Left cardiac atrium (tissue), 4 donors: ENCODE results near the gene ZNF627. TPM values are rescaled to one million over a fixed set of nuclear protein-coding genes. Genes with fewer than 3 reads are reported as not detected.
"Not testable (repeated sequence)": the region's sequence is repeated elsewhere in the genome, so short reads cannot be mapped to it uniquely, and the experiment has no call there.

Source experiments
- ATAC-seq, 2 donors: fragments of 200-7000 bp; cut with Tn5 transposase; one replicate each; pipeline ENCODE4 v1.9.1; 2020; ENCODE audit warnings: mild to moderate bottlenecking in 2 of 2, moderate library complexity in 2 of 2
- DNase-seq: peaks from one replicate; pipeline ENCODE4 v3.0.0-alpha.2; 2020
- intact Hi-C, 2 donors: fragments of 100-400 bp; cut with DNase I; formaldehyde crosslinking; loops; one replicate each; pipeline versions ENCODE4 v1.14.1 to v1.15.1; 2022 to 2023
- total RNA-seq, 2 donors: library from RNA; stranded (reverse); fragmentation: NEBNext Ultra II Directional; extraction: Animal tissue kit (Norgen Biotek cat#: 25700); gene quantifications; one replicate each; pipeline ENCODE4 v1.2.1, GENCODE V29; 2021
- donor health status: DM: no; HTN: yes; CAD: no.
- donor health status: DM: no; HTN: yes; CAD: no; lungs with severe emphysema.
- donor health status: DM: yes; HTN: yes; CAD: no.
- donor health status: Dilated cardiomyopathy.

ZNF627 gene
- total RNA-seq, 2 donors from 2014 or later, result 5.1 to 5.4 TPM

GRCh38 chr19:11612816-11613511, 15.7 kb downstream of the ZNF627 start:
- ATAC-seq (no peak), DNase-seq (no peak)
- intact Hi-C loops, result no loop called here

DNA sequence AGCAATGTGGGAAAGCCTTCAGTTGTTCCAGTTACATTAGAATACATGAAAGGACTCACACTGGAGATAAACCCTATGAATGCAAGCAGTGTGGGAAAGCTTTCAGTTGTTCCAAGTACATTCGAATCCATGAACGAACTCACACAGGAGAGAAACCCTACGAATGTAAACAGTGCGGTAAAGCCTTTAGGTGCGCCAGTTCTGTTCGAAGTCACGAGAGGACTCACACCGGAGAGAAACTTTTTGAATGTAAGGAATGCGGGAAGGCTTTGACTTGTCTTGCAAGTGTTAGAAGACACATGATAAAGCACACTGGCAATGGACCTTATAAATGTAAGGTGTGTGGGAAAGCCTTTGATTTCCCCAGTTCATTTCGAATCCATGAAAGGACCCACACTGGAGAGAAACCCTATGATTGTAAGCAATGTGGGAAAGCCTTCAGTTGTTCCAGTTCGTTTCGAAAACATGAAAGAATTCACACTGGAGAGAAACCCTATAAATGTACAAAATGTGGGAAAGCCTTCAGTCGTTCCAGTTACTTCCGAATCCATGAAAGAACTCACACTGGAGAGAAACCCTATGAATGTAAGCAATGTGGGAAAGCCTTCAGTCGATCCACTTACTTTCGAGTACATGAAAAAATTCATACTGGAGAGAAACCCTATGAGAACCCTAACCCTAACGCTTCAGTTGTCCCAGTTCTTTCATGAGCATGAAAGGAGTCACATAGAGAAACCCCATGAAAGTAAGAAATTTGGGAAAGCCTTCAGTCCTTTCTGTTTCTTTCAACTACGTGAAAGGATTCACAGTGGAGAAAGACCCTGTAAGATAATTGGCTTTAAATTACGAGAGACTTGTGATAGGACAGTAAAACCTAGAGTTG, 20.1 kb downstream of the ZNF627 start:
- no peak for ATAC-seq
- intact Hi-C loops, result no loop called here
- DNase-seq, result no peak

GRCh38 chr19:11620553-11620952, 23.3 kb downstream of the ZNF627 start:
- ATAC-seq, result no peak
- intact Hi-C loops, result no loop called here
- no peak for DNase-seq

- DNase-seq, ATAC-seq, intact Hi-C loops: not testable (repeated sequence)
Measured at GRCh38 chr19:11622401-11622800, 25.1 kb downstream of the ZNF627 start.

GRCh38 chr19:11624069-11624463, 26.8 kb downstream of the ZNF627 start:
- ATAC-seq (peak in 1 of 2 donors; percentile 82), DNase-seq (no peak)
- intact Hi-C loops, result no loop called here

DNA sequence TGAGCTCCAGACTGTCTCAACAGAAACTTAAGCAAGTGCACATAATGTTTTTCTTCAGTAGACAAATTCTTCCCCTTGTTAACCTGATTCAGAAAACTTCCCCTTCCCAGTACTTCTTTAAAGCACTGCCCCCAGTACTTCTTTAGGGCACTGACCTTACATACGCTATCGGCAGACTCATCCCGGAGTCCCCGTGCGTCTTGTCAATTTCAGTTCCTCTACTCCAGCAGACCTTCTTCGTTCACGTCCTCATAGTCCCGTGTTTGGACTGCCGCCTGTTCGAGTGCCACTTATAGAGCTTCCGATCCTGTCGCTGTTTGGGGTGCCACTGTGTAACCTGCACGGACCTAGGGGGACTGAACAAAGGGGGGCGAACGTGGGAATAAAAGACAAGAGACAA, 29.0 kb downstream of the ZNF627 start:
- intact Hi-C loops, result no loop called here
- DNase-seq (no peak), ATAC-seq (no peak)

DNA sequence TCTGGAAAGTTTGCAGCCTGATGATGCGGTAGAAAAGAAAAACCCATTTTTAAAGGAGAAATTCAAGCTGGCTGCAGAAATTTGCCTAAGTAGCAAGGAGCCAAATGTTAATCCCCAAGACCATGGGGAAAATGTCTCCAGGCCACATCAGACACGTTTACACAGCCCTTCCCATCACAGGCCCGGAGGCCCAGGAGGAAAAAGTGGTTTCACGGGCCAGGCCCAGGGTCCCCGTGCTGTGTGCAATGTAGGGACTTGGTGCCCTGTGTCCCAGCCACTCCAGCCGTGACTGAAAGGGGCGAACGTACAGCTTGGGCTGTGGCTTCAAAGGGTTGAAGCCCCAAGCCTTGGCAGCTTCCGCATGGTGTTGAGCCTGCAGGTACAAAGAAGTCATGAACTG, 35.9 kb downstream of the ZNF627 start:
- intact Hi-C loops, result no loop called here
- no peak for DNase-seq
- ATAC-seq, result no peak

GRCh38 chr19:11634018-11634662, 36.9 kb downstream of the ZNF627 start:
- DNase-seq, ATAC-seq, intact Hi-C loops: not testable (repeated sequence)

DNA sequence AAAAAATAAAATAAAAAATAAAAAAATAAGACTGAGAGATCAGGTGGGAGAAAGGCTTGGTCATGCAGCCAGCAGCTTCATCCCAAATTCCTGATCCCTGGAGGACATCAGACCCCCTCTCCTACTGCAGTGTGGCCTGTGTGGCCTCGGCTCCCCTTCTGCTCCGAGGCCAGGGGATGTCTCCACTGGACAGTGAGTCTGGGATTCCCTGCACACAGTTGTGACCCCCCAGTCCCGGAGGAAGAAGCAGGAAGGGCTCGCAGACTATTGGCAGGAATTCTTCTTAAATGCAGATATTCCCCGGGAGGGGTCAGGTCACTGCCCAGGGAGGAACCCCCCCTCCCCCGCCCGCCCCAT, 41.9 kb downstream of the ZNF627 start:
- ATAC-seq, result peak; percentile 4 to 39
- DNase-seq, result no peak
- intact Hi-C loops, result no loop called here

DNA sequence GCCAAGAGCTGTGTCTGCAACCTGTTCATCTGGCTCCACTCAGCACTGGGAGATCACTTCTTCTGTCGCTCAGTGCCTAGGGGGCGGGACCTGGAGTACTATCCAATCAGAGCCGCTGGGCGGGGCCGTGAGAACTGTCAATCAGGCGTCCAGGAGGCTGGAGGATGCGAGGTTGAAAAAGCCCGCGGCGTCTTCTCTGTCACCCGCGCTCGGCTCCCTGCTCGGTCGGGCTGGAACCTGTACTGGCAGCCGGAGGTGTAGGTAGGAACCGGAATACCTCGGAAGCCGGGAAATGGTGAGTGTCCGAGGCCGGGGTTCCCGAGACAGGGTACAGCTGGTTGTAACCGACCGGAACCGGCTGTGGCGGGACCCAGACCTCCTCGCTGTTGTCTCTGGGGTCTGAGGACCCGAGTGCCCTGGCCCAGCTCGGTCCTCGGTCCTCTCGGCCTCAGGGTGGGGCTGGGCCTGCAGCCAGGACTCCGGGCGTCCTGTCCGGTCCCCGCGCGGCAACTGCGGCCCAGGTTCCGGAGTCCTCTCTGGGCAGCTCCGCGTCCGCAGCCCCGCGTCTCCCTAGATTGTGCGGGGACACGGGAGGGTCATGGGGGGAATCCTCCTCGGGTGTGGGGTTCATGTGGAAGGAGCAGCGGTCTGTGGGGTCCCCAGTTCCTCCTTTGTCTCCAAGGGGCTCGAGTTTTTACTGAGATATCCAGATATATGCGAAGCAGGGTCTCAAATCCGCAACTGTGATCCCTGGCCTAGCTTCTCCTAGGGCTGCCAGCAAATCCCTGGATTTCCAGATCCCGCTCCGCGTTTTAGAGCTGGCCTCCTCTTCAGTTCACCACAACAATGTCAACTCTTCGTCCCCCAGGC, 42.6 kb downstream of the ZNF627 start:
- intact Hi-C loops, result no loop called here
- peak; percentile 100 for ATAC-seq
- DNase-seq, result peak; percentile 96

DNA sequence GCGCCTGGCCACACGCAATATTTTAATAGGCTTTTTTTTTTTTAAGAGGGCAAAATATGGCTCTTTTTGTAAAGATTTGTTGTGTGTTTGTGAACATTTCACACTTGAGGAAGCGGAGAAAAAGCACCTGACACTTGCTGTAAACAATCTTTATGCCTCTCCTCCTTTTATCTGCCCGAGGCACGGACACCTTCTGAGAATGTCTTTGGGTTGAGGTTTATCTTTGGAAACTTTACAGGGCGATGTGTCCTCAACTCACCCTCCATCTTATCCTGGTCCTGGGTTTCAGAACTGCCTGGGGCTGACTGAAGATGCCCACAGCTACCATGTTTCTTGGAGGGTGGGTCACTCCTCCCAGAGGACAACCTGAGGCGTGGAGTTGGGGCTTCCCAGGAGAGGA, 44.0 kb downstream of the ZNF627 start:
- DNase-seq (no peak), ATAC-seq (no peak)
- intact Hi-C loops, result no loop called here

GRCh38 chr19:11642902-11643301, 45.6 kb downstream of the ZNF627 start:
- ATAC-seq (no peak), DNase-seq (no peak)
- intact Hi-C loops, result no loop called here

- ATAC-seq, result no peak
- no peak for DNase-seq
- intact Hi-C loops, result no loop called here
Measured at GRCh38 chr19:11649941-11650340, 52.7 kb downstream of the ZNF627 start.

GRCh38 chr19:11651062-11651461, 53.8 kb downstream of the ZNF627 start:
- no peak for ATAC-seq

GRCh38 chr19:11652056-11652455, 54.8 kb downstream of the ZNF627 start:
- DNase-seq (no peak), ATAC-seq (no peak)
- intact Hi-C loops, result no loop called here

More at GRCh38 chr19:11651062-11651461, 53.8 kb downstream of the ZNF627 start:
- intact Hi-C loops, result no loop called here
- no peak for DNase-seq

- intact Hi-C loops, result no loop called here
- ATAC-seq, result no peak
- no peak for DNase-seq
Measured at GRCh38 chr19:11652492-11652891, 55.2 kb downstream of the ZNF627 start.

DNA sequence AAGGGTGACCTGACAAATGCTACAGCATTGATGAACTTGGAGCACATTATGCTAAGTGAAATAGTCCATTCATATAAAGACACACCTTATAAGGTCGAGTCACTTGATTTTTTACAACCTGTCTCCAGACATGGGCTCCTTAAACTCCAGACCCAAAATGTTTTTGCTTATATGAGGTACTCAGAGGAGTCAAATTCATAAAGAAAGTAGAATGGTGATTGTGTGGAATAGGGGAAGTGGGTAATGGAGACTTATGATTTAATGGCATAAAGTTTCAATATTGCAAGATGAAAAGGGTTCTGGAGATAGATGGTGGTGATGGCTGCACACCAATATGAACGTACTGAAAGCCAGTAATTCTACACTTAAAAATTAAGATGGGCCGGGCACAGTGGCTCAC, 59.3 kb downstream of the ZNF627 start:
- intact Hi-C loops, result no loop called here
- DNase-seq, result no peak
- no peak for ATAC-seq

DNA sequence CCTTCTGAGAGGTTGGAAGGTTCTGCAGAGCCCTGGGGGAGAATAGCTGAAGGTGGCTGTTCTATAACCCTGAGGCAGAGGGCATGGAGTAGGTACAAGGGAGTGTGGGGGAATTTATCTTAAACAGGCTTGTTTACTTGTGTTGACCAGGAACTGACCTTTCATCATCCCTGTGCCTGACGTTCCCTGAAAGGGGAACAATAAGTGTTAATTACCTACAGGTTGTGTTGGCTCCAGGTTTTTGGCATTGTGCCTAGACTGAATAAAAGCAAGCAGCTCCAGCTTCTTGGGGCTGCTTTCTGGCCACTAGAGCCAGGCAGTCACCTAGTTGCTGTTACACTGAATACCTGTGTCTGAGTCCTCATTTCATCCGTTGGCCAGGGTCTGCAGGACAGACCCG, 60.0 kb downstream of the ZNF627 start:
- ATAC-seq (no peak), DNase-seq (no peak)
- intact Hi-C loops, result no loop called here

GRCh38 chr19:11658970-11659369, 61.7 kb downstream of the ZNF627 start:
- intact Hi-C loops, result no loop called here
- DNase-seq, result no peak
- ATAC-seq, result no peak
